ENCODE data around the gene SH3BP5.
"Not testable (repeated sequence)": the region's sequence is repeated elsewhere in the genome, so short reads cannot be mapped to it uniquely, and the experiment has no call there.

The SH3BP5 gene
- 50.8 to 367 (median 223) reads per million in 18 experiments for total RNA-seq

DNA sequence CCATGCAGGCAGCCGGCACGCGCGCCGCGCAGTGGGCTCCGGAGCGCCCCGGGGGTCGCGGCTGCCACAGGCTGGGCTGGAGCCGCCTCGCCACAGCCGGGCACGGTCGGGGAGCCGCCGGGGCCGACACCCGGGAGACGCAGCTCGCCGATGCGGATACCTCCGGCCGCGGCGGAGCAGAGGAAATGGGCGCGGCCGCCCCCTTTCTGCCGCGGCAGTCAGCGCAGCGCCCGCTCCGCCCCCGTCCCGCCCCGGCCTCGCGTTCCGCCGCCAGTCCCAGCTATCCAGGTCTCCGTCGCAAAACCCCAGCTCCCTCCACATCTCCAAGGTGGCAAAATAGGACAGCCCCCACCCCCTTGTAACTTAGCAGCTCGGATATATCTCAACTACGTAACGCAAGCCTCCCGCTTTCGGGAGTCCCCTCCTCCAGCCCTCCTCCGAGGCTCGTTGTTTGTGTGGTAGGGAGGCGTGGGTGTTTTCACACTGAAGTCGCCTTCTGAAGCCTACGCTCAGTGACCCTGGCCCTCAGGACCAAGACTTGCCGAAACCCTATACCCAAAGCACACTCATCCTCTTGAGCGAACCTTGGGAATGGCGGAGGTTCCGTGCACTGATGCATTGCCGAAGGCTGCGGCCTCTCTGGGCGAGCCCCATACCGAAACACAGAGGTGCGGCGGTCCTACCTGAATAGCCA is at the start of gene SH3BP5:
Gene SH3BP5 (minus strand): TSS at position 182 of the 694 bp plus-strand sequence. CDS start 178 bp downstream, at position 4.
- DNase-seq, result peak; percentile 73 to 87

GRCh38 chr3:15380980-15381890 is 48.8 kb upstream of the SH3BP5 start:
- DNase-seq, result no peak

- DNase-seq, result peak; percentile 97
These were observed 45.8 kb upstream of the SH3BP5 start for GRCh38 chr3:15377961-15378791.

GRCh38 chr3:15375461-15376000 is 43.1 kb upstream of the SH3BP5 start:
- DNase-seq, result no peak

- no peak for DNase-seq
These were observed 40.5 kb upstream of the SH3BP5 start for GRCh38 chr3:15372918-15373317.

GRCh38 chr3:15368561-15369135 is 36.3 kb upstream of the SH3BP5 start:
- DNase-seq, result no peak

DNA sequence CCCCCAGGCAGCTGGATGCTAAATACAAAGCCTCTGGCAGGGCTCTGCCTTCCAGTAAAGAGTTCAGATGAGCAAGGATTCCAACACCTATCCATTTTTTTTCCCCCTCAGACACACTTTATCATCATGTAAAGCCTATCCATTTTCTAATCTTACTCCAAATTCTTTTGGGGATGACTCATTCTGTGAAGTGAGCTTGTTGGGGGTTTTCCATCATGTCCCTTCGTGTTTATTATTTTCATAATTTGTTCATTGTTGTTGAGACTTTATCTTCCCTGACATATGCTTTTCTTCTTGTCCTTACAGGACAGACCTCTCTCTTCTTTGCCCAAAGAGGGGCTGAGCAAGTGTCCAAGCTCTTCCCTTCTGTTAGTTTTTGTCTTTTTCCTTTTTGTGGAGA is 34.7 kb upstream of the SH3BP5 start:
- no peak for DNase-seq

DNA sequence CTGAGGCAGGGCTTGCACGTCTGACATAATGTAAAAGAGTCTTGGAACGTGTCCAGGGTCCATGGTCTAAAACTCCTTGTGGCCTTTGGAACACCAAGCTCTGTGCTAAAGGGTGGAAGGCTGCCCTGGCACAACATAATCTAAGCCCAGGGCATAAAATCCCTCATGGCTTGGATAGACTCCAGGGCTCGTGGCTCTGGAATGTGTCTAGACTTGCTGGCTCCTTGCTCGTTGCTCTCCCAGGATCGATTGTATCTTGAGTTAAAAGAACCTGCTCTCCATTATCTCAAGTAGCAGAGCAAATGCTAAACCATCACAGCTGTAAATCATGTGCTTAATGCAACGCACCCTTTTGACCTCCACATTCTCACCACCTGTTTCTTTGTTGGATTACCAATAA is 31.7 kb upstream of the SH3BP5 start:
- not testable (repeated sequence) for DNase-seq

GRCh38 chr3:15361494-15362214 is 29.3 kb upstream of the SH3BP5 start:
- peak; percentile 89 to 90 for DNase-seq

DNA sequence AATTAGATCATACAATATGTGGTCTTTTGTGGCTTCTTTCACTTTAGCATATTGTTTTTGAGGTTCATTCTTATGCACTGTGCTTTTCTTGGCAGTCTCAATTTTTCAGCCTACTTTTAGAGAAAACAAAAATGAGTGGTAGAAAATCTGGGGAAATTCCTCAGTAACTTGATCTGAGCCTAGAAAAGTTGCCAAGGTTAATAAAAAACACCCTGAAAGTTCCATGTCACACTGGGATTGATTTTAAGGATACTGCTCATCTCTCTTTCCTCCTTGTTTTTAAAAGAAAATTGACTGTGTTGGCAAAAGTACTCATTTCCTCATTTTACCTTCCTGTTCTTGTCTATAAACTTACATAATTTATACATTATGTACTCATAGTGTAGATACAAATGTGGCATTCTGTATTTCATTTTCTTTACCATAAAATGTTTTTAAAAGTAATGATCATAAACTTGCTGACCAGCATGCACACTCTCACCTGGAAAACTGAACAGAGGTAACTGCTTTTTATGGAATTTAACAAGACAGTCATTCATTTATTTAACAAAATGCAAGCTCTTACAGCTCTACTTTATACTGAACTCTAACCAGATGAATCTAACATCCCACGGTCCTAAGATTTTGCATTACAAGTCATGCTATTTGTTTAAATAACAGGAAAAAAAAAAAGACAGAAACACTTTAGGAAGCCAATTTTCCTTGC is 28.6 kb upstream of the SH3BP5 start:
- peak; percentile 19 to 74 for DNase-seq

DNA sequence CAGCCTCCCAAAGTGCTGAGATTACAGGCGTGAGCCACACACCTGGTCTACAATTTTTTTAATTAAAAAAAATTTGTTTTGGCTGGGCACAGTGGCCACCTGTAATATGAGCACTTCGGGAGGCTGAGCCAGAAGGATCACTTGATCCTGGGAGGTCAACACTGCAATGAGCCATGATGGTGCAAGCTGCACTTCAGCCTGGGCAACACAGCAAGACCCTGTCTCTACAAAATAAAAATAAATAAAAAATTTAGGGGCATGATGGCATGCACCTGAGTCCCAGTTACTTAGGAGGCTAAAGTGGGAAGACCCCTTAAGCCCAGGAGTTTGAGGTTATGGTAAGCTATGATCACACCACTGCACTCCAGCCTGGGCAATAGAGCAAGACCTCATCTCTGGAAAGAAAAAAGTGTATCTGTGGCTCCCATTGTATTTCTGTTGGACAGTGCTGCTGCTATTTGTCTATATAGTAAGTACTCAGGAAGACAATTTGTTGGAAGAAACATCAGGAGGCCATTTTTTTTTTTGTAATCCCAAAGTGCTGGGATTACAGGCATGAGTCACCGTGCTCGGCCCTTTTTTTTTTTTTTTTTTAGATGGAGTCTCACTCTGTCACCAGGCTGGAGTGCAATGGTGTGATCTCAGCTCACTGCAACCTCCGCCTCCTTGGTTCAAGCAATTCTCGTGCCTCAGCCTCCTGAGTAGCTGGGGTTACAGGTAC is 27.5 kb upstream of the SH3BP5 start:
- no peak for DNase-seq

DNA sequence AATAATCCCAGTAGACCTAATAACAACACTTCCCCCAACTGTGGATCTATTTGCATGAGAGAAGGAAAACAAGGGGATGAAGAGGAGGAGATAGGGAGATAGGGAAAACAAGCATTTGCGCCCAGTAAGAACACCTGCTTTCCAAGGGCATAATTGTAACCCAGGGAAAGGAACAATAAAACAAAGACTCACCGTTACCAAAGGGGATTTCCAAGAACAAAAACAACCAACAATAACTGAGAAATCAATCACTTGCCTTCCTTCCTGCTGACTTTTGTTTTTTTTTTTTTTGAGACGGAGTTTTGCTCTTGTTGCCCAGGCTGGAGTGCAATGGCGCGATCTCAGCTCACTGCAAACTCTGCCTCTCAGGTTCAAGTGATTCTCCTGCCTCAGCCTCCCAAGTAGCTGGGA is 24.3 kb upstream of the SH3BP5 start:
- not testable (repeated sequence) for DNase-seq

- DNase-seq, result no peak
These were observed 23.8 kb upstream of the SH3BP5 start for GRCh38 chr3:15356176-15356575.

DNA sequence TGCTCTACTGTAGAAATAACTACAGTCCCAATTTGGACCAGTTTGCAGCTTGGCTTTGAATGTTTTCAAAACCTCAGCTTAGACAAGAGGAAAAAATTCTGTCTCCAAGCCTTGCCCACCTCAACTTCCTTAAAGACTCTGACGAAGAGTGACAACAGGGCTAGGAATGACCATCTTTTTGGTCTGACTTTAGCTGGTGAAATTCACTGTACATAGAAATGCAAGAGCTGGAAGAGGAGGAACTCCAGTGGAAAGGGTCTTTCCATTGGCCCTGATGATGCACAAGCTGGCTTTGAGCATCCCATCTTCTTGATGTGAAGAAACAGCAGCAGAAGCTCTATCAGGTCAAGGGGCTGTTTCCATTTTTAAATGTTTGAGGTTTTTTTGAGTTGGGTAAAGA is 22.7 kb upstream of the SH3BP5 start:
- DNase-seq, result peak in 1 of 2 donors; percentile 51

- no peak for DNase-seq
These were observed 22.1 kb upstream of the SH3BP5 start for GRCh38 chr3:15354485-15354884.

DNA sequence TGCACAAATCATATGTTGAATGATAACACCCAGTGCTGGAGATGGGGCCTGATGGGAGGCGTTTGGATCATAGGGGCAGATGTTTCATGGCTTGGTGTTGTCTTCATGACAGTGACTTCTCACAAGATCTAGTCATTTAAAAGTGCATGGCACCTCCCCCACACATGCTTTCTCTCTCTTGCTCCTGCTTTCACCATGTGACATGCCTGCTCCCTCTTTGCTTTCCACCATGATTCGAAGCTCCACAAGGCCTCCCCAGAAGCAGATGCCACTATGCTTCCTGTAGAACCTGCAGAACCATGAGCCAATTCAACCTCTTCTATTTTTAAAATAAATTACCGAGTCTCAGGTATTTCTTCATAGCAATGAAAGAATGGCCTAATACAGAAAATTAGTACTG is 17.8 kb upstream of the SH3BP5 start:
- no peak for DNase-seq

DNA sequence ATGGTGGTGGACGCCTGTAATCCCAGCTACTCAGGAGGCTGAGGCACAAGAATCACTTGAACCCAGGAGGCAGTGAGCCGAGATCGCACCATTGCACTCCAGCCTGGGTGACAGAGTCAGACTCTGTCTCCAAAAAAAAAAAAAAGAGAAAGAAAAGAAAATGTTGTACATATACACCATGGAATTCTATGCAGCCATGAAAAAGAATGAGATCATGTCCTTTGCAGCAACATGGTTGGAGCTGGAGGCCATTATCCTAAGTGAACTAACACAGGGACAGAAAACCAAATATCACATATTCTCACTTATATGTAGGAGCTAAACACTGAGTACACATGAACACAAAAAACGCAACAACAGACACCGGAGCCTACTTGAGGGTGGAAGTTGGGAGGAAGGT is 17.1 kb upstream of the SH3BP5 start:
- not testable (repeated sequence) for DNase-seq

DNA sequence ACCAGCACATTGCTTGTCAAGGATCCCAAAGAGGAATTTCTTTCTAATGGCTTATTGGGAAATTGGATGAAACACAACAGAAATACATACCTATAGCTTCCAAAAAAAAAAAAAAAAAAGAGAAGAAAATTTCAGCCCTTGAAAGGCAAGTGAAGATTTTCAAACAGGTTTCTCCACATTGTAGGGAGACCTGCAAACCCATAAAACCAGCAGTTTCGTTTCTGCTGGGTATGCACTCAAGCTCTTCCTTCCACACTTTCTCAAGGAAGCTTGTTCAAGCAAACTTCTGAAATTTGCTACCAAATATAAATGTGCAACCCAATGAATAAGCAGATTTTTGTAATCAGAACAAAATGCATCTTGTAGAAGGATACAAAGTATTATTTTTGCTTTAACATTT is 15.9 kb upstream of the SH3BP5 start:
- no peak for DNase-seq

DNA sequence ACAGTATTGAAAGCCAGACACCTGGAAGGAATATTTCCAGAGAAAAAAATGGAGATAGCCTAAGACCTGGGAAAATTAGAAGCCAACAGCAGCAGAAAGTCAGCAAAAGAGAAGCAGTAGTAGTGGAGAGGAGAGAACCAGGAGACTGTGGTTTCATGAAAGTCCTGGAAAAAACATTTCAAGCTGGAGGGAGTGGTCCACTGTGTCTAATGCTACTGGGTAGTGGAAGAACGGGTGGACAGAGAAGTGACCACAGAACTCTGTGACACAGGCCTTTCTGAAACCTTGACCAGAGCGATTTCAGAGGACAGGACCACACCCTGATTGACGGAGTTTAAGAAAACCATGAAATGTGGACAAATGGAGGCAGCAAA is 15.3 kb upstream of the SH3BP5 start:
- DNase-seq, result peak in 1 of 2 donors; percentile 51
